AG10803 (cell line): Measurements from ENCODE around the gene SNAP29.
"Not testable (repeated sequence)": the region's sequence is repeated elsewhere in the genome, so short reads cannot be mapped to it uniquely, and the experiment has no call there.

ENCODE experiments used
- DNase-seq: peaks from one replicate; pipeline ENCODE4 v3.0.0; 2010; ENCODE audit warnings: low read depth
- H3K4me3 ChIP-seq: 2 replicates; pipeline ENCODE4 v1.5.1; 2011; ENCODE audit warnings: mild to moderate bottlenecking, low read length, control low read depth
- TF ChIP-seq, protein P1 (sequence below): conservative IDR thresholded peaks from 2 replicates; pipeline ENCODE4 v1.5.1; 2011; ENCODE audit warnings: mild to moderate bottlenecking, low read length, control low read depth, inconsistent platforms

The SNAP29 gene

DNA sequence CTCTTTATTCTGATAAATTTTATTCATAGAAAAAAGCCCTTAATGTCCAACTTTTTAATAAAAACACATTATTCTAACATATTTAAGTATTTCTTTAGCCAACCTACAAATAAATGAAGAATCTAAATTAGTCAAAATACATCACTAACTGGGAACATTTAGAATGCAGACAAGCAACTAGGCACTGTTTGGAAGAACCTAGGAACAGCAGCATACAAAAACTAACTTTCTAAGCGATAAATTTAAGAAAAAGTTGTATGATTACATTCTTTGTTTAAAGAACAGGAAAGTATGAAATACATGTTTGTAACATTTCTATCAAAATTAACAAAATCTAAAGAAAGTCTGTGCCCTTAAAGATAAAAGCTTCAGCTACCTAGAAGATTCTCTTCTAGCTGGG lies 35.5 kb upstream of the SNAP29 start:
- DNase-seq, result no peak
- TF ChIP-seq, protein P1, sequence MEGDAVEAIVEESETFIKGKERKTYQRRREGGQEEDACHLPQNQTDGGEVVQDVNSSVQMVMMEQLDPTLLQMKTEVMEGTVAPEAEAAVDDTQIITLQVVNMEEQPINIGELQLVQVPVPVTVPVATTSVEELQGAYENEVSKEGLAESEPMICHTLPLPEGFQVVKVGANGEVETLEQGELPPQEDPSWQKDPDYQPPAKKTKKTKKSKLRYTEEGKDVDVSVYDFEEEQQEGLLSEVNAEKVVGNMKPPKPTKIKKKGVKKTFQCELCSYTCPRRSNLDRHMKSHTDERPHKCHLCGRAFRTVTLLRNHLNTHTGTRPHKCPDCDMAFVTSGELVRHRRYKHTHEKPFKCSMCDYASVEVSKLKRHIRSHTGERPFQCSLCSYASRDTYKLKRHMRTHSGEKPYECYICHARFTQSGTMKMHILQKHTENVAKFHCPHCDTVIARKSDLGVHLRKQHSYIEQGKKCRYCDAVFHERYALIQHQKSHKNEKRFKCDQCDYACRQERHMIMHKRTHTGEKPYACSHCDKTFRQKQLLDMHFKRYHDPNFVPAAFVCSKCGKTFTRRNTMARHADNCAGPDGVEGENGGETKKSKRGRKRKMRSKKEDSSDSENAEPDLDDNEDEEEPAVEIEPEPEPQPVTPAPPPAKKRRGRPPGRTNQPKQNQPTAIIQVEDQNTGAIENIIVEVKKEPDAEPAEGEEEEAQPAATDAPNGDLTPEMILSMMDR, result no peak
- no peak overlapping the region for H3K4me3 ChIP-seq

- DNase-seq, result not testable (repeated sequence)
These were observed 33.6 kb upstream of the SNAP29 start for GRCh38 chr22:20825216-20825615.

GRCh38 chr22:20825624-20826023 lies 33.2 kb upstream of the SNAP29 start:
- no peak overlapping the region for H3K4me3 ChIP-seq
- TF ChIP-seq, protein P1, result no peak
- no peak for DNase-seq

More at GRCh38 chr22:20825216-20825615, 33.6 kb upstream of the SNAP29 start:
- not testable (repeated sequence) for H3K4me3 ChIP-seq

GRCh38 chr22:20826373-20827152 lies 32.2 kb upstream of the SNAP29 start:
- not testable (repeated sequence) for H3K4me3 ChIP-seq, DNase-seq

GRCh38 chr22:20829491-20830134 lies 29.2 kb upstream of the SNAP29 start:
- H3K4me3 ChIP-seq, result no peak overlapping the region
- no peak for DNase-seq
- TF ChIP-seq, protein P1, result no peak

GRCh38 chr22:20833225-20833665 lies 25.6 kb upstream of the SNAP29 start:
- TF ChIP-seq, protein P1, result no peak
- no peak overlapping the region for H3K4me3 ChIP-seq
- no peak for DNase-seq

DNA sequence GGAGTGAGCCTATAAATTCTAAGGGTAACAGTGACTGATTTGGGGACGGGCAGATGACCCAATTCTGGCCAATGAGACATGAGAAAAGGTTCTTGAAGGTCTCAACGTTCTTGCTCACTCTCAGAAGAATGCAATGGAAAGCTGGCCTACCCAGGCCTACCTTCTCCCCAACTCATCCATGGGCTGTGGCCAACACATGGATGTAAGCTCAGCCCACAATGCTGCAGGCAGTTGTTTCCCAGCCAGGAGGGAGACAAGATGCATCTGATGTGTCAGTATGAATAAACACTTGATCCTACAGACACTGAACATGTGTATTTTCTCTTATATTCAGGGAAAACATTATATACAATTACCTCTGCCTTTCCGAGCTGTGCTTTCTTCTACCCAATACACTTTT lies 24.6 kb upstream of the SNAP29 start:
- DNase-seq, result no peak
- H3K4me3 ChIP-seq, result no peak overlapping the region
- TF ChIP-seq, protein P1, result no peak

DNA sequence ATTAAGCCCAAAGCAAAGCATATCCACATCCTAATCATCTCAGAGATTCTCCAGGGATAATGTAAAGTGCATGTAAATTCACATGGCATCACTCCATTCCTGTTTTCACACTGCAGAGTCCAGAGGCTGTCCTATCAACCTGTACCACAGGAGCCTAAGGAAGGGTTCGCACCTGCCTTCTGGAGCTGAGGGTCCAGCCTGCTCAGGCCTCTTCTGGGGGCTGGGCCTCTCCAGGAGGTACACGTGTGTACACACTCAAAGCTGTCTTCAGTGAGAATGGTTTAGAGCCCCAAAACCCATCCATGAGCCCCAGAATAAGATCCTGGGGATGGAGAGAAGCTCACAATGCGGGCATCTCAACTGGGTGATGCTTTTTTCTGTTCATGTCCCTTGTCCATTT lies 24.1 kb upstream of the SNAP29 start:
- H3K4me3 ChIP-seq, result no peak overlapping the region
- TF ChIP-seq, protein P1, result no peak
- DNase-seq, result no peak
